Endometrium (tissue), 2 donors: Measurements from ENCODE around the gene CAPN11.

Experiments used
- FAIRE-seq: peaks from 2 replicates; lab custom pipeline; 2012; peaks lifted over from hg19 to GRCh38; lab: Jason Lieb, UNC
- donor health status: control.
- donor health status: control.

Gene CAPN11

DNA sequence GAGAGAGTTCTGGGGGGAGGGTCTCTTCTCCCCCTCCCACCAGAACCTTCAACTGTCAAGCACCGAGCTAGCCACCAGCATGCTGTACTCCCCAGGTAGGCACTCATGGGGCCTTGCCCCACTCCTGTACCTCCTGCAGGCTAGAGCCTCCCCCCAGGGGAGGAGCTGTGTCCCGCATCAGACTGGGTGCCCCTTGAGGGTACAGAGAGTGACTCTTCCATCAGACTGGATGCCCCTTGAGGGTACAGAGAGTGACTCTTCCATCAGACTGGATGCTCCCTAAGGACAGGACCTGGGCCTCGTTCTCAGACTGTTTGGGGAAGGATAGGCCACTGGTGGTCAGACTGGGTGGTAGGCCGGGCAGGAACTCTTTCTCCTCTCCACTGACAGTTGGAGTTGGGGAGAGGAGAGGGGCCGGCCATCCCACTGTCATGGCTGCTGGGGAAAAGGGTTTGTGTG is at the start of gene CAPN11:
CAPN11 (plus strand) TSS at position 51 of the 459 bp plus-strand sequence; CDS start at position 80, 29 bp downstream.
- no peak for FAIRE-seq

DNA sequence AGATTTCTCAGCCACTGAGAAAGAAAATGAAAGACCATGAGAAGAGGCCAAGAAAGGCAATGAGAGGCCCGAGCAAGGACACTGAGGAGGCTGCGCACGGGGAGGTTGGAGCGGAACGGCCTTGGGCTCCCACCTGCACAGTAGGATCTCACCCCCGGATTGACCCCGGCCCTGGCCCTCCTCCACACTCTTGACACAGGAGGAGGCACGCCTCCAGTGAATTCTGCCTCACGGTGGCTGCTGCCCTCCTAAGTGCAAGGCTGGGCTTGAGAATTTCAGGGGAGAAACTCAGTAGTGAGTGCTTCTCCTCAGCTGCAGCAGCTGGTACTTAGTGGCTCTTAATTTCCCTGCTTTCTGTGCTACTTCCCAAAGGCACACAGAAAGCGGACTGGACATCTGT is 49.4 kb upstream of the CAPN11 start:
- FAIRE-seq, result no peak

- no peak for FAIRE-seq
Observed at GRCh38 chr6:44110005-44110676, 48.5 kb upstream of the CAPN11 start.

- FAIRE-seq, result no peak
Observed at GRCh38 chr6:44110966-44111365, 47.7 kb upstream of the CAPN11 start.

GRCh38 chr6:44111434-44112417 is 46.9 kb upstream of the CAPN11 start:
- FAIRE-seq, result no peak

DNA sequence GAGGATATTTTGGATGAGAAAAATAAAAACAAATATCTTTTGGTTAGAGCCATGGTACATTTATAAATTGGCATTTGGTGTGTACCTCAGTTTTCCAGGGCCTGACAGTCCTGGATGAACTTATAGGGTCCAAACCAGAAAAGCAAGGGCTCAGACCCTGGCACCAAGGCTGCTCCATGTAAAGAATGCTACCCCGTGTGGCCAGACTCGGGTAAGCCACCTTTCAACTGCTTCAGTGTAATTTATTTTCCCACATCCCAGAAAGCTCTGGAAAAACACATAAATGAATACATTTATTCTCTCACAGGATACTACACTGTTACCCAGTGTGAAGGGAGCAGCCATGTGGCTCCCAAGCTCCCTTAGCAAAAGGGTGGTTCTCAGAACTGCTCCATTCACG is 45.2 kb upstream of the CAPN11 start:
- FAIRE-seq, result no peak

GRCh38 chr6:44115866-44116265 is 42.8 kb upstream of the CAPN11 start:
- FAIRE-seq, result no peak

DNA sequence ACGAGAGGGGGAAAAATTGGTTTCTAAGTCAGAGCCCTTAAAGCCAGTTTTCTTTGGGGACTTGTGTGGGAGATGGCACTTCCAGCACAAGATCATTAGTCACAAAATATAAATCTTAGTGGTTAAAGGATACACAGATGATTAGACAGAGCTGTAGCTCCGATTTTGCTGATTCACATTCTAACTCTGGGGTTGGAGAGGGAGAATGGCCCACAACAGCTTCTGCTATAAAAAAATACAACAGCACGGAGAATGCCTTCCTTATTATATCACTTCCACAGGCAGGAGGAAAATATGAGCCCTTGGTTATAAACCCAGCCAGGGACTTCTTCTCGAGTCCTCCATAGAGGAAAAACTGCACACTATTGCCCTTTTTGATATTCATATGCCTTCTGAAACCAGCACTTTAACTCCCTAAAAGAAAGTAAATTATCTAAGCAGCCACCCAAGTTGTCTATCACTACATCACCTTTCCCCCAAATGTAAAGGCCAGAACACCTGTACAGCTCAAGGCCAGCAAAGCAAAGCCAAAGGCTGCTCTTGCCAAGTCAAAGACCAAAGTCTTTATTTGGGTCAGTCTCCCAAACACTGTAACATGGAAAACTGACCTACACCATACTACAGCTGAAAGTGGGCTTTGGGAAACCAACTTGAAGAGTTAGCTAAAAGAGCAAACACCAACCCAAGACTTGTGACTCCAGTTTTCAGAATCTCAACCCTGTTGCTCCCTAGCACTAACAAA is 41.8 kb upstream of the CAPN11 start:
- FAIRE-seq, result no peak

DNA sequence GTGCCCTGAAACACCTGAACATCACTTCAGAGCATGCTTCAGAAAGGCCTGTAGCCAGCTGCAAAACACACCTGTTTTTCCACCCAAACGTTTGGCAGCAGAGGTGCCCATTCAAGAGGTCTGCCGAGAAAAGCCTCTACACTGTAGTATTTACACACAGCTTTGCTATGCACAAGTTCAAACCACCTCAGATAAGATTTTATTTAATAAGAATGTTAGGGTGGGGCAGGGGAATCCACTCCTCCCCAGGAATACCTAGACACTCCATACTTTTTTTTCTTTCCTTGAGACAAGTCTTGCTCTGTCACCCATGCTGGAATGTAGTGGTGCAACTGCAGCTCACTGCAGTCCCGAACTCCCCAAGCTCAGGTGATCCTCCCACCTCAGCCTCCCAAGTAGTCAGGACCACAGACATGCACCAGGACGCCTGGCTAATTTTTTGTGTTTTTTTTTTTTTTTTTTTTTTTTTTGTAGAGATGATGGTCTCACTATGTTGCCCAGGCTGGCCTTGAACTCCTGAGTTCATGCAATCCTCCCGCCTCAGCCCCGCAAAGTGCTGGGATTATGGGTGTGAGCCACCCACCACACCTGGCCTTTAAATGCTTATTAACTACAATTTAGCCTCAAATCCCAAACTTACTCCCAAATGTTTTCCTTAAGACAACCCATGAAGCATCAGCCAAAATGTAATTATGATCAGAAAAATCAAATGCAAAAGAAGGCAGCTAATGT is 41.1 kb upstream of the CAPN11 start:
- no peak for FAIRE-seq

DNA sequence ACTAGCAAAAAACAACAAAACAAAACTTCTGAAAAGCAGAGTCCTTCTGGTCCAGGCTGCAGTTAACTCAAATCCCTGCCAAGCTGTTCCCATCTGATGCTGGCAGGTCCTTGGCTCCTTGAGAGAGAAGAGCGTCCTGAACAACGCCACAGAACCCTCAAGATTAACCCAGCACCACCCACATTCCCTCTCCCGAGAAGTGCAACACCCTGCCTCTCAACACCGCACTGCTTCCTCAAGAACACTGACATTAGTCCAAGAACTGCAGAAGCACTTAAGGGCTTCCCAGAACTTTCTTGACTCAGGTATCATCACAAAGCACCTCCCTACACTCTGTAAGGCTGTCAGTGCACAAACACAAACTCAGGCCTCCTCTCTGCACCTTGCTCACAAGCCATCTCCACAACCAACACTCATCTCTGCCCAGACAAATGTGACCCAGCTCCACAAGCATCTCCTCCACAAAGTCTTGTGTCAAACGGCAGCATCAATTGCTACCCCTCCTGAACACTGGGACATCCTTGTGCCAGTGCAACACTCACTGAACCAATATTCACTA is 38.8 kb upstream of the CAPN11 start:
- FAIRE-seq, result no peak

DNA sequence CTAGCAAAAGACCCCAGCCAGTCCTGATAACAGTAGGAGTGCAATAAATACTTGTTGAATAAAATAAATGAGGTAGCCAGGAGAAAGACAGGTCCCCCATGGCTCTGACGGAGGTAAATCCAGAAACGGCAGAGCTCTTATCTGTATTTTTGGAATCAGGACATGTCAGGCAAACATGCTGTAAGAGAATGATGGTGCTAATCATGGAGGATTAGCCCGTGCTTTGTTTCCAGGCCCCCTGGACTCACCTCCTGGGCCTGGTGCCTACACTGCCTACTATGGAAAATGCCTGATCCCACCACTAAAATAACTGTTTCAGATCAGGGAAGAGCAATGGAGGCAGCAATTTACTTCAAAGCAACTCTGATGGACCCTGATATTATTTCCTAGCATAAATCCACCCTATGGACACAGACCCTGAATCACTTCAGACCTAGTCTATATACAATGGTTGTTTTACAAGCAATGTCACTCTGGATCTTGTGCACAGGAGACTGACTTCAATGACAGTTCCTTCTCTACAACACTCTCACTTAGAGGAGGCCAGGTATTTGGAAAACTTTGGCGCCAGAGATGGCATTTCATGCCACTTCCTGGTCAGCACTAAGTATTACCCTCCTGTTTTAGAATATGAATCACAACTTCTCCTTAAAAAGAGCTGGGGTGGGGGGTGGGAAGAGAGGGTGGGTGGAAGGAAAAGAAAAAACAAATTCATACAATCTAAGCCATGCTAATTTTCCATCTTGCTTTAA is 37.8 kb upstream of the CAPN11 start:
- FAIRE-seq, result no peak

DNA sequence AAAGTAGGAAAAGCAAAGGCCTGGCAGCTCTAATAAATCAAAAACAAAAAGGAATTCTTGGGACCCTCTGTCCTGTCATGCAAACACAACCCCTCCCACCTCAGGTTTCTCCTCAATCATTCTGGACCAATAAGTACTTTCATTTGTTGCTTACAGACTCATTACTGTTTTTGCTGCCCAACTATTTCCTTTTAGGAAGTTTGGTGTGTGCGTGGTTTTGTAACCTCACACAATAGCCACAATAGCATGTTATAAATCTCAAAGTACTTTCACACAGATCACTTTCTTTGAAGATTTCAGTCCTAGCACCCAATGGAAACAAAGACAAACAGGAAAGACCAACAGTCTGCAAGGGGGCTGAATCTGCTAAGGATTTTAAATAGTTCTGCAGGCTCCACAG is 35.8 kb upstream of the CAPN11 start:
- FAIRE-seq, result no peak

DNA sequence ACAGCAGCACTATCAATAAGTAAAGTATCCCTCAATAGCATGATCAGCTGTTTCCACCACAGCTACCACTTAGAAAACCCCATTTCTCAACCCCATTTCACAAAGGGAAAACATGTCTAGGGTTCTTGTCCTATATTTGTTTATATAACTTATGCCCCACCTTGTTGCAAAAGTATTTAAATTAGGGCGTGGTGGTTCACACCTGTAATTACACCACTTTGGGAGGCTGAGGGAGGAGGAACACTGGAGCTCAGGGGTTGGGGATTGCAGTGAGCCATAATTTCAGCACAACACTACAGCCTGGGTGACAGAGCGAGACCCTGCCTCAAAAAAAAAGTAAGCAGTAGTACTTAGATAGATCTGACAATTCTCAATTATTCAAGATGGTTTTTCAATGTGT is 35.1 kb upstream of the CAPN11 start:
- no peak for FAIRE-seq

DNA sequence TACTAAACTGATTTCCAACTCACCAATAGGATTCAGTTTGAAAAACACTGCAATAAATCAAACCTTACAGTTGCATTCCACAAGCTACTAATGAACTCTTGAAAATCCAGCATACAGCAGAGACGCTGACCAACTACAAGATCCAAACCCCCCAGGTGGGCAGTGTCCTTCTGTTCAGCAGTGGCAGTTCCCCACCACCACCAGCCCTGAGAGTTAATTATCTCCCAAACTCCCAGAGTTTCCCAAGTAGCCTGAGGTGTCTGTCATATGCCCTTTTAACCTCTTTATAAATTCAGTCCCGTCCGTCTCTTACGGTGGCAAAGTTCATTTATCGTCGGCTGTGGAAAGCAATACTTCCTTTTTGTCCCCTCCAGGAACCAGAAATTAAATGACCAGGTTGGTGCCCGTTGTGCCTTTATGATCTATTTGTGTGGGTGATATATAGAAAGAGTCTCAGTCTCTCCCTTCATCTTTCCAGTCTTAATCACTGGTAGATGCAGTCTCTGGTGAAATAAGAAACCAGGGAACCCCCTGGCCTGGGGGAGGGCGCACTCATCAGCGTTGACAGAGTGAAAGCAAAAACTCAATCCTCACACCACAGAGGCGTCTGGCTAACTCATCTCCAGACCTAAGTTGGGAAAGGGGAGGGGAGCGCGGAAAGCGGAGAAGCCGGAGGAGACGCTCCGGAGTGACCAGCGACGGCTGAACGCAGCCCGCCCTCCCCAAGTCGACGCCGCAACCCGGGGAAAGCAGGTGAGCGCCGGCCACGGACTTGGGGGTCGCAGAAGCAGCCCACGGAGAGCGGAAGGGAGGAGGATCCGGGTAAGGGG is 32.1 kb upstream of the CAPN11 start:
- no peak for FAIRE-seq

- no peak for FAIRE-seq
Observed at GRCh38 chr6:44127186-44128019, 31.2 kb upstream of the CAPN11 start, which contains the start of the genes MRPL14 and TMEM63B. TSS of gene MRPL14 (minus strand) at chr6:44127452. CDS start at chr6:44116611, 10,841 bp downstream. TSS of gene TMEM63B (plus strand) at chr6:44127554. CDS start at chr6:44134585, 7,031 bp downstream.

DNA sequence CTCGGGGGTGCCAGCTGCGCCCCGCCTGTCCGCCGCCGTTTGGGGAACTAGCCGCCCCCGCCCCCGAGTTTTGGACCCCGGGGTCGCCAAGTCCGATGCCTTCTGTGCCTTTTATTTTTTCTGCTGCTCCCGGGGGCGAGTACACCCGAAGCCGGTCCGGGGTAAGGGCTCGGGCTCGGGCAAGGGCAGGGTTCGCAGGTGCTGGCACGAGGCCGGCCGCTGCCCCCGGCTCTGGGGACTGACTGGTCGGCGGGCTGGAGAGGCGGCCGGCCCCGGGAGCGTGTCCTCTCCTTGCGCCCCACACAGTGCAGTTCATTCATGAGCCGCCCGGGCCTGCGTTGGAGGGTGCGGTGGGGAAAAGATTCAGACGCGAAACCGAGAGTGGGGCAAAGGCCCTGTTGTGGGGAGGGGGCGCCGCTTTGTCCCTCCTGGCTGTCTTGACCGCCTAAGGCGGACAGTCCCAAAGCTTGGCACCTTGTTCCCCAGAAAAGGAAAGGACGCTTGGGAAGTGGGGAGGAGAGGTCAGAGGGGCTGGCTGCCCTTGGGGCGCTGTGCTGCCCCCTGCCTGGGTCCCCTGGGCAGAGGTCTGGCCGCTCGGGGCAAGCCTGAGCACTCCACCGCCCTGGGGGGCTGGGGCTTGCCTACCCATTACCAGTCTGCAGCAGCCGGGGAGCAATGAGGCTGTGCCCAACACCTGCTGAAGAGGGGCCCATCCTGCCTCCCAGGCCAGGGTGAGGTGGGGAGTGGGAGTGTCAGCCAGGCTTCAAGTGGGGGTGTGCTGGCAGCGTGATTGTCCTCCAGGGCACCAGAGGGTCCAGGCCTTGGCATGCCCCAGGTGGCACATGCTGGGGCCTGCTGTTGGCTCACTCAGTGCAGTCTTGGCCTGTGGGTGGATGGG is 30.4 kb upstream of the CAPN11 start:
- FAIRE-seq, result no peak

- no peak for FAIRE-seq
Observed at GRCh38 chr6:44129841-44130322, 28.7 kb upstream of the CAPN11 start.
